ENCODE results near the gene SORL1. TPM values are rescaled to one million over a fixed set of nuclear protein-coding genes. Genes with fewer than 3 reads are reported as not detected.

Gene SORL1
- total RNA-seq, 1 experiment from 2014 or later: 68.3 TPM

- Histone ChIP-seq H3K9me3 (ENCODE audit: control insufficient read depth, low read depth, low read length) (no peaks in the 10 kb centered on the region), H3K27ac (ENCODE audit: insufficient read length, low read depth, low read length) (peak overlapping the region; percentile 2), H3K79me2 (ENCODE audit: insufficient read depth, low read length) (no peaks in the 10 kb centered on the region), H2BK12ac (ENCODE audit: insufficient read length, low read depth, low read length) (no peak overlapping the region), H3K18ac (ENCODE audit: insufficient read length, low read depth, low read length) (no peak overlapping the region), H3K4ac (ENCODE audit: low read depth, low read length) (no peak overlapping the region), H3K79me1 (ENCODE audit: insufficient read depth, low read depth, low read length, poor library complexity, severe bottlenecking) (no peaks in the 10 kb centered on the region), H4K20me1 (ENCODE audit: control insufficient read depth, insufficient read depth, insufficient read length) (no peaks in the 10 kb centered on the region), H4K91ac (ENCODE audit: insufficient read length, low read depth, low read length) (no peak overlapping the region), H3K27me3 (ENCODE audit: insufficient read depth, low read length) (no peaks in the 10 kb centered on the region), H3K23ac (ENCODE audit: insufficient read length, low read depth, low read length) (no peak overlapping the region), H4K5ac (ENCODE audit: insufficient read length, low read depth, low read length) (no peak overlapping the region), H2BK15ac (ENCODE audit: low read depth, low read length) (no peak overlapping the region), H2AK5ac (ENCODE audit: insufficient read length, low read length) (no peak overlapping the region), H3K9ac (ENCODE audit: extremely low read depth, insufficient read length, low read length) (no peak overlapping the region), H2BK120ac (ENCODE audit: low read depth, low read length, poor library complexity, severe bottlenecking) (no peak overlapping the region), H3K4me1 (ENCODE audit: insufficient read depth, low read length) (peaks cover 3% of the 10 kb centered on the region; the same call in 1 of the 2 replicates), H2BK5ac (ENCODE audit: insufficient read length, low read length) (no peak overlapping the region), H3K4me2 (ENCODE audit: insufficient read depth, insufficient read length, low read length) (peak overlapping the region; percentile 12), H3K14ac (ENCODE audit: insufficient read depth, low read length) (no peak overlapping the region), H2AFZ (ENCODE audit: low read length) (no peak overlapping the region), H3T11ph (ENCODE audit: low read length) (no peak overlapping the region), H4K8ac (replicated peaks; ENCODE audit: insufficient read length, low read depth, low read length) (no peak overlapping the region), H2BK20ac (ENCODE audit: low read depth, low read length, poor library complexity, severe bottlenecking) (no peak overlapping the region), H3K56ac (ENCODE audit: insufficient read length, low read depth, low read length) (no peak overlapping the region), H3K23me2 (ENCODE audit: insufficient read length, low read depth, low read length, poor library complexity, severe bottlenecking) (no peaks in the 10 kb centered on the region)
- no peaks in the 10 kb centered on the region for H3K36me3 Mint-ChIP-seq (ENCODE audit: insufficient read depth in 1 of 3, low read depth in 3 of 3)
- no peak for TF ChIP-seq CTCF (conservative IDR thresholded peaks at IDR 0.05)
- H3K4me3 Mint-ChIP-seq: no peak overlapping the region; a peak in 1 of 5 replicates
- no peaks in the 10 kb centered on the region for H3K9me3 Mint-ChIP-seq
- H3K27me3 Mint-ChIP-seq (ENCODE audit: low read depth): peaks cover 4% of the 10 kb centered on the region
- H3K27ac Mint-ChIP-seq: peak overlapping the region in 2 of 3 experiments; percentile 0 to 13; a peak in 4 of 7 replicates
- H3K4me1 Mint-ChIP-seq: peaks cover 31 to 40% of the 10 kb centered on the region in 2 experiments; a peak in 3 of 4 replicates
- no peak for DNase-seq
- WGBS (ENCODE audit: extremely low coverage, insufficient read length, low lambda C conversion rate): no CpG with 5 or more reads among the region's 4 CpGs
Observed at GRCh38 chr11:121644187-121644512, 192.0 kb downstream of the SORL1 start.

Data from H9 (cell line).